Measurements from ENCODE around the gene BEST4. TPM values are rescaled to one million over a fixed set of nuclear protein-coding genes. Genes with fewer than 3 reads are reported as not detected.

The BEST4 gene
- total and polyA plus RNA-seq, 7 donors = 0.08 TPM; not detected in 6

GRCh38 chr1:44831516-44831915 lies 43.5 kb upstream of the BEST4 start:
- H3K4me1 ChIP-seq = no peaks in the 10 kb centered on the region
- DNase-seq (peak in 1 of 2 donors; percentile 30), ATAC-seq (no peak)
- TF ChIP-seq CTCF (IDR thresholded peaks at IDR 0.05) = no peak
- no peaks in the 10 kb centered on the region for H3K9me3 ChIP-seq
- H3K36me3 ChIP-seq (ENCODE audit: insufficient read depth in 1 of 2, low read depth in 1 of 2) = no peaks in the 10 kb centered on the region
- no peak overlapping the region for H3K4me3 ChIP-seq
- no peak overlapping the region for H3K27ac ChIP-seq
- no peaks in the 10 kb centered on the region for H3K27me3 ChIP-seq (ENCODE audit: insufficient read depth in 3 of 3, low read length in 2 of 3)
- intact Hi-C loops (cut with DNase I) = loop anchor here in 1 of 2 donors (10.0 kb wide), 1 partner anchor 173 kb away; no protein-coding TSS in a partner anchor
- 45 to 49% (median 48%) methylated on average over 9 of the region's 9 CpGs for WGBS, 3 donors

- H3K27ac ChIP-seq = no peak overlapping the region
- no peak overlapping the region for H3K4me3 ChIP-seq
- no peaks in the 10 kb centered on the region for H3K9me3 ChIP-seq
- H3K27me3 ChIP-seq (ENCODE audit: insufficient read depth in 3 of 3, low read length in 2 of 3) = no peaks in the 10 kb centered on the region
- ATAC-seq (no peak), DNase-seq (peak in 1 of 2 donors; percentile 44)
- H3K4me1 ChIP-seq = no peaks in the 10 kb centered on the region
- no peak for TF ChIP-seq CTCF (IDR thresholded peaks at IDR 0.05)
- no peaks in the 10 kb centered on the region for H3K36me3 ChIP-seq (ENCODE audit: insufficient read depth in 1 of 2, low read depth in 1 of 2)
- intact Hi-C loops (cut with DNase I) = loop anchor here in 1 of 2 donors (10.0 kb wide), 1 partner anchor 174 kb away; no protein-coding TSS in a partner anchor
- WGBS, 3 donors = 79 to 89% (median 86%) methylated on average over 10 of the region's 10 CpGs
These were observed 42.9 kb upstream of the BEST4 start for GRCh38 chr1:44830900-44831304.

GRCh38 chr1:44829506-44830384 lies 41.8 kb upstream of the BEST4 start:
- no peaks in the 10 kb centered on the region for H3K36me3 ChIP-seq (ENCODE audit: insufficient read depth in 1 of 2, low read depth in 1 of 2)
- H3K27me3 ChIP-seq (ENCODE audit: insufficient read depth in 3 of 3, low read length in 2 of 3) = no peaks in the 10 kb centered on the region
- no peak for TF ChIP-seq CTCF (IDR thresholded peaks at IDR 0.05)
- H3K4me1 ChIP-seq = no peaks in the 10 kb centered on the region
- H3K4me3 ChIP-seq = no peak overlapping the region
- peak in 1 of 2 donors; percentile 46 for DNase-seq
- ATAC-seq = no peak
- 84 to 88% (median 84%) methylated on average over 12 of the region's 12 CpGs for WGBS, 3 donors
- intact Hi-C loops (cut with DNase I) = loop anchor here in 1 of 2 donors (10.0 kb wide), 1 partner anchor 175 kb away; no protein-coding TSS in a partner anchor
- no peak overlapping the region for H3K27ac ChIP-seq
- H3K9me3 ChIP-seq = no peaks in the 10 kb centered on the region

- ATAC-seq (no peak), DNase-seq (peak in 1 of 2 donors; percentile 37)
- Histone ChIP-seq H3K27ac (no peak overlapping the region), H3K4me3 (no peak overlapping the region), H3K36me3 (ENCODE audit: insufficient read depth in 1 of 2, low read depth in 1 of 2) (no peaks in the 10 kb centered on the region), H3K4me1 (no peaks in the 10 kb centered on the region), H3K27me3 (ENCODE audit: insufficient read depth in 3 of 3, low read length in 2 of 3) (no peaks in the 10 kb centered on the region), H3K9me3 (no peaks in the 10 kb centered on the region)
- 92 to 94% (median 92%) methylated on average over 15 of the region's 15 CpGs for WGBS, 3 donors
- intact Hi-C loops (cut with DNase I) = no loop called here
- TF ChIP-seq CTCF (IDR thresholded peaks at IDR 0.05) = no peak
These were observed 41.0 kb upstream of the BEST4 start for GRCh38 chr1:44828841-44829440.

Data from psoas muscle (tissue), 8 donors.